ENCODE results near the gene POLR2C. TPM values are rescaled to one million over a fixed set of nuclear protein-coding genes. Genes with fewer than 3 reads are reported as not detected.

POLR2C gene
- total RNA-seq, 1 experiment from 2014 or later = 85.6 TPM

DNA sequence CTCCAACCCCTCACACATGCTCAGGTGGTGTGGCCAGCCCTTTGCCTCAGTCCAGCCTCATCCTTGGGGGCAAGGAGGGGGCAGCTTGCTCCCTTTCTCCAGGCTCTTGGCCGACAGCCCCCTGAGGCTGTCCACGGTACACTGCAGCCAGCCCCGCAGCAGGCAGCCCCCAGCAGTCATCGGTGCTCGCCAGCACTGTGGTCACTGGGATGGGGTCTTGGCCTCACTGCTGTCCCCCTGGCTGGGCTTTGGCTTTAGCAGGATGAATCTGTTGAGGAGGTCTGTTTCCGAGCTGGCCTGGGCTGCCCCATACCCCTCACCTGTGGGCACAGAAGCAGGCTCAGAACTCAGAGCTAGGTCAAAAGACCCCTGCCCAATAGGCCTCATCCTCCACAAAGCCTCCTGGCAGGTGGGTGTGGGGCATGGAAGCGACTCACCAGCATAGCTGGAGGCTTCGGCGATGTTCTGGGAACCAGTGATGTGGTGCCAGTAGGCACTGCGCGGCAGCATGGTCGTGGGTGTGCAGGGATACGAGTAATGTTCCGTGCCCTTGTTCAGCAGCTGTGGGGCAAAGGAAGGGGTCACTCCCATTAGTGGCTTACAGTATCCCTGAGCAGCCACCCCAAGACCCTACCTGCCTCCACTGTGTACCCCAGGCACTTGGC lies 10.8 kb downstream of the POLR2C start:
- no peaks in the 10 kb centered on the region for H3K9me3 ChIP-seq (ENCODE audit: control insufficient read depth, low read depth, low read length)
- Mint-ChIP-seq H3K4me1 (peaks cover 29 to 49% of the 10 kb centered on the region in 2 experiments), H3K4me3 (no peak overlapping the region), H3K27me3 (ENCODE audit: low read depth) (no peaks in the 10 kb centered on the region), H3K27ac (peak overlapping the region in 1 of 3 experiments; percentile 44; a peak in 1 of 7 replicates), H3K36me3 (ENCODE audit: insufficient read depth in 1 of 3, low read depth in 3 of 3) (peaks cover 26 to 44% (median 38%) of the 10 kb centered on the region in 3 experiments), H3K9me3 (no peaks in the 10 kb centered on the region)
- H3K14ac ChIP-seq (ENCODE audit: insufficient read depth, low read length) = no peak overlapping the region
- no peaks in the 10 kb centered on the region for H3K27me3 ChIP-seq (ENCODE audit: insufficient read depth, low read length)
- H3K23me2 ChIP-seq (ENCODE audit: insufficient read length, low read depth, low read length, poor library complexity, severe bottlenecking) = no peaks in the 10 kb centered on the region
- no peak overlapping the region for H2BK5ac ChIP-seq (ENCODE audit: insufficient read length, low read length)
- peaks cover 17% of the 10 kb centered on the region; the same call in 1 of the 2 replicates for H3K4me1 ChIP-seq (ENCODE audit: insufficient read depth, low read length)
- no peak overlapping the region for H2AFZ ChIP-seq (ENCODE audit: low read length)
- no peak for TF ChIP-seq CTCF (conservative IDR thresholded peaks at IDR 0.05)
- no peak overlapping the region for H2BK20ac ChIP-seq (ENCODE audit: low read depth, low read length, poor library complexity, severe bottlenecking)
- H2BK120ac ChIP-seq (ENCODE audit: low read depth, low read length, poor library complexity, severe bottlenecking) = no peak overlapping the region
- H4K20me1 ChIP-seq (ENCODE audit: control insufficient read depth, insufficient read depth, insufficient read length) = no peaks in the 10 kb centered on the region
- no peak overlapping the region for H3K4me2 ChIP-seq (ENCODE audit: insufficient read depth, insufficient read length, low read length)
- no peak overlapping the region for H4K5ac ChIP-seq (ENCODE audit: insufficient read length, low read depth, low read length)
- H4K91ac ChIP-seq (ENCODE audit: insufficient read length, low read depth, low read length) = no peak overlapping the region
- H3K23ac ChIP-seq (ENCODE audit: insufficient read length, low read depth, low read length) = no peak overlapping the region
- no peak overlapping the region for H4K8ac ChIP-seq (replicated peaks; ENCODE audit: insufficient read length, low read depth, low read length)
- WGBS (ENCODE audit: extremely low coverage, insufficient read length, low lambda C conversion rate) = no CpG with 5 or more reads among the region's 14 CpGs
- H2AK5ac ChIP-seq (ENCODE audit: insufficient read length, low read length) = no peak overlapping the region
- H2BK15ac ChIP-seq (ENCODE audit: low read depth, low read length) = no peak overlapping the region
- H2BK12ac ChIP-seq (ENCODE audit: insufficient read length, low read depth, low read length) = no peak overlapping the region
- no peak overlapping the region for H3K27ac ChIP-seq (ENCODE audit: insufficient read length, low read depth, low read length)
- peak; percentile 26 for DNase-seq
- no peak overlapping the region for H3K56ac ChIP-seq (ENCODE audit: insufficient read length, low read depth, low read length)
- no peaks in the 10 kb centered on the region for H3K79me1 ChIP-seq (ENCODE audit: insufficient read depth, low read depth, low read length, poor library complexity, severe bottlenecking)
- H3K79me2 ChIP-seq (ENCODE audit: insufficient read depth, low read length) = no peaks in the 10 kb centered on the region
- no peak overlapping the region for H3K18ac ChIP-seq (ENCODE audit: insufficient read length, low read depth, low read length)
- H3T11ph ChIP-seq (ENCODE audit: low read length) = no peak overlapping the region
- no peak overlapping the region for H3K9ac ChIP-seq (ENCODE audit: extremely low read depth, insufficient read length, low read length)
- no peak overlapping the region for H3K4ac ChIP-seq (ENCODE audit: low read depth, low read length)

Data from H9 (cell line).